Activated CD8-positive, alpha-beta memory T cell treated with anti-CD3 and anti-CD28 coated beads for 36 hours (primary cell): ENCODE measurements around the gene ACTN4. TPM values are rescaled to one million over a fixed set of nuclear protein-coding genes. Genes with fewer than 3 reads are reported as not detected.

ENCODE experiments used
- CTCF ChIA-PET: fragments of 350-600 bp; sonication (Branson Sonifier 250); formaldehyde crosslinking; loops from one replicate; lab custom pipeline; 2021; ENCODE audit warnings: antibody characterized with exemption; lab: Charles Lee
- POLR2A ChIA-PET: fragments of 350-600 bp; sonication (Branson Sonifier 250); formaldehyde crosslinking; loops from one replicate; lab custom pipeline; 2021; ENCODE audit warnings: antibody characterized with exemption; lab: Charles Lee
- total RNA-seq, 2 experiments: library from RNA; stranded (reverse); gene quantifications; one replicate each; pipeline ENCODE4 v1.2.3, GENCODE V29; 2021

ACTN4 gene
- total RNA-seq, 2 experiments from 2014 or later, result 292 to 301 TPM

DNA sequence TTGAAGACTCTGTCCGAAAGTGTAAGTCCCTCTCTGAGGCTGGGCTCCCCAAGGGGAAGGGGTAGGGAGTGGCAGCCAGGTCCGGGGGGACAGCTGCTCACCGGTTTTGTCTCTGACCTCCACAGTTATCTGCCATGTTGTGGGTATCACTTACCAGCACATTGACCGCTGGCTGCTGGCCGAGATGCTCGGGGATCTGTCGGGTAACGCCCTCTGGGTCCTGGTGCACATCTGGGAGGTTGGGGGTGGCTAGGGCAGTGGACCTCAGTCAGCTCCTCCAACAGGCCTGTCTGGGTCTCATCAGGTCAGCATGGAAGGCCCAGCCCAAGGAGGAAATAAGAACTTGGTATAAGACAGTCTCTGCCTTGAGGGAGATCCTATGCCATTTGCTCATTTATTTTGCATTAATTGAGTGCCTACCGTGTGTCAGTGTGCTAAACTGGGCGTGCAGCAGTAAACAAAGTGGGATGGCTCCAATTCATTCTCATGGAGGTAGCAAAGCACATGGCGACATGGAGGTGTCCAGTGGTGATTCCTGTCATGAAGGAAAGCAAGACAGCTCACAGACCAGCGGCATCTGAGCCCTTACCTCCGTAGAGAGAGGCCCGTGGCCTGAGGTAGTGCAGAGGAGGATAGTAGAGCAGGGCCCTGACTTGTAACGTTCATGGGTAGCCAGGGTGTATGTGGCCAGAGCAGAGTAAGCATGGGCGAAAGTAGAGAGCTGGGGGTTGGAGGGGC lies 14.8 kb upstream of the ACTN4 start:
- CTCF ChIA-PET, result interaction anchor here (0.5 to 4.8 kb wide), 3 partner anchors 14 to 117 kb away, joined by 4 to 34 read pairs (median 30); partner anchors contain the start of genes EIF3K and MAP4K1
- POLR2A ChIA-PET, result no interaction called here

- ChIA-PET POLR2A (interaction anchor here (0.6 to 0.8 kb wide), 3 partner anchors 24 to 88 kb away, joined by 3 to 6 read pairs (median 4); no protein-coding TSS in a partner anchor), CTCF (interaction anchor here (0.7 to 4.8 kb wide), 24 partner anchors 10 to 354 kb away, joined by 3 to 34 read pairs (median 6); partner anchors contain the start of genes ACTN4, EIF3K, FAM98C and MAP4K1)
These were observed 12.5 kb upstream of the ACTN4 start for GRCh38 chr19:38634757-38635482.

GRCh38 chr19:38635483-38636399 lies 11.7 kb upstream of the ACTN4 start:
- ChIA-PET CTCF (interaction anchor here (0.7 to 4.8 kb wide), 19 partner anchors 9 to 296 kb away, joined by 3 to 34 read pairs (median 7); partner anchors contain the start of genes ACTN4, EIF3K, FAM98C and MAP4K1), POLR2A (interaction anchor here (0.6 kb wide), 1 partner anchor 75 kb away, joined by 6 read pairs; no protein-coding TSS in a partner anchor)

GRCh38 chr19:38638461-38638860 lies 9.0 kb upstream of the ACTN4 start:
- ChIA-PET CTCF (interaction anchor here (0.7 to 1.1 kb wide), 4 partner anchors 9 to 236 kb away, joined by 3 to 4 read pairs (median 3); partner anchors contain the start of genes ACTN4 and FAM98C), POLR2A (no interaction called here)

DNA sequence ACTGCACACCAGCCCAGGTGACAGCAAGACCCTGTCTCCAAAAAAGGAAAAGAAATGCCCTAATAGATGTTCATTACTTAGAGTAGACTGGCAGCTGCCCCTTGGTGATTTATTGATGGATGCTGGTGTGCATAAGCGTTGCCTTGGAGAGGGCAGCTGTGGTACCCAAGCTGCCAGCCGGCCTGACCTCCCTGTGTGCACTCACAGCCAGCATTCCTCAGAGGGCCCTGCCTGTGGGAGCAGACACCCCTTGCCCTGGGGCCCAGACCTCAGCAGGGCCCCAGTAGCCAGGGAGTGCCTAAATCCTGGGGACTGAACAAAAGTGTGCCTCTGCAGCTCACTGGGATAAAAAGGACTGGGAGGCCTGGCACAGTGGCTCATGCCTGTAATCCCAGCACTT lies 7.8 kb upstream of the ACTN4 start:
- CTCF ChIA-PET, result no interaction called here
- POLR2A ChIA-PET, result no interaction called here

DNA sequence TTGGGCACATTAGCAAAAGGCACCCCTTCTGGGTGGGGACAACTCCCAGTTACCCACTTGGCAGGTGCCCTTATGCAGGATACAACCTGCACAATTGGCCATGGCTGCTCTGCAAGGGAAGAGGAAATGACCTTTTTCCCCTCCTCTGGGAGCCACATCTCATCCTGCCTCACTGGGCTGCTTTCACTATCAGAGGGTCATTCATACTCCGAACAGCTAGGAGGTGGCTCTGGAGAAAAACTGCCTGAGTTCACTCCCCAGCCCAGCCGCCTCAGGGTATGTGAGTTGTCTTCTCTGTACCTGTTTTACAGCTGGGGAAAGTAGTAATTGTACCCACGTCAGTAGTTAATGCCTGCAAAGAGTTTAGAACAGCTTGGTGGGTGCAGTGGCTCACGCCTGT lies 7.1 kb upstream of the ACTN4 start:
- POLR2A ChIA-PET, result no interaction called here
- CTCF ChIA-PET, result no interaction called here

DNA sequence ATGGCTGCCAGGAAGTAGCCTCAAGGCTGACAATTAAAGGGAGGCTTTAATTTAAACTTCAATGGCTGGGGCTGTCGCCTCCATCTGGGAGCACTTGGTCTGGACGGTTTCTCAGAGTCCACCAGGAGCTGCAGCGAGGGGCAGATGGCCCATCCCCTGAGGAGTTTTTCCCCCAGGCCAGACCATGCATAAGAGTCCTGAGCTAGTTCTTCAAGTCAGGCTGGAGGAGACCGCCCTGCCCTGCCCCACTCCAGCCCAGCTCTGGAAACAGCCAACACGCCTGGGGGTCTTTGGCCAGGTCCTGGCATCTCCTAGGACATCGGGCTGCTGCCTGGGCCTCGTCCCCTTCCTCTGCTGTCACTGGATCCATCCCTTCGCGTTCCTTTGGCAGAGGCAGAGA lies 5.3 kb upstream of the ACTN4 start:
- ChIA-PET POLR2A (interaction anchor here (0.6 kb wide), 1 partner anchor 81 kb away, joined by 6 read pairs; no protein-coding TSS in a partner anchor), CTCF (no interaction called here)

GRCh38 chr19:38644719-38645118 lies 2.7 kb upstream of the ACTN4 start:
- ChIA-PET POLR2A (interaction anchor here (0.7 kb wide), 1 partner anchor 43 kb away, joined by 4 read pairs; no protein-coding TSS in a partner anchor), CTCF (interaction anchor here (0.8 to 1.6 kb wide), 2 partner anchors 10 to 242 kb away, joined by 3 to 7 read pairs; partner anchors contain the start of gene FAM98C)

GRCh38 chr19:38647966-38648768 lies 718 bp downstream of the ACTN4 start:
- ChIA-PET CTCF (interaction anchor here (1.0 to 3.5 kb wide), 5 partner anchors 10 to 38 kb away, joined by 3 to 16 read pairs (median 5); partner anchors contain the start of gene EIF3K), POLR2A (interaction anchor here (0.7 to 1.3 kb wide), 5 partner anchors 9 to 312 kb away, joined by 3 to 10 read pairs (median 4); partner anchors contain the start of gene ECH1)

DNA sequence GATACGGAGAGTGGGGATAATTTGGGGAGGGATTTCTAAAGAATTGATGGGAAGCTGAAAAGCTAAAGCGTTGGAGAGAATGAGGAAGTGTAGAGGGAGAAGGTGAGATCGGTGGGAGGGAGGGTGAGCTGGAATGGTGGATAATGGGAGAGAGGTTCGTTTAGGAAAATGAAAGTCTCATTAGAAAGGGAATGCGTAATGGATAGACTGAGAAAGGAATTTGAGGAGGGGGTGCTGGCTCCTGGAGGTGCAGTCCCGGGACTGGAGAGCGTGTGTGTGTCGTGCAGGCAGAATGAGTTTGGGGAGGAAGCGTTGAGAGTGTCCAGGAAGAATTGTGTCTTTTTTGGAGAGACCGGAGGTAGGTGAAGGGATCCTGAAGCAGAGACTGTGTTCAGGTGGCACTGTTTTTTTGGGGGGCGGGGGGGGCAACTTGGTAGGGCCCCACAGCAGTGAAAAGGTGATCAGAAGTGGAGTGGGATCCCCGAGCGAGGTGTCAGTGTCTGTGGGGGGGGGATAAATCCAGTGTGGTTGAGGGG lies 1.4 kb downstream of the ACTN4 start:
- ChIA-PET CTCF (interaction anchor here (0.5 to 3.5 kb wide), 3 partner anchors 12 to 33 kb away, joined by 3 to 16 read pairs (median 5); no protein-coding TSS in a partner anchor), POLR2A (no interaction called here)

- POLR2A ChIA-PET, result no interaction called here
- CTCF ChIA-PET, result interaction anchor here (0.5 to 3.5 kb wide), 3 partner anchors 13 to 34 kb away, joined by 3 to 16 read pairs (median 5); no protein-coding TSS in a partner anchor
These were observed 2.1 kb downstream of the ACTN4 start for GRCh38 chr19:38649305-38650171.

GRCh38 chr19:38650172-38650775 lies 2.8 kb downstream of the ACTN4 start:
- CTCF ChIA-PET, result no interaction called here
- POLR2A ChIA-PET, result no interaction called here

GRCh38 chr19:38650911-38651584 lies 3.6 kb downstream of the ACTN4 start:
- ChIA-PET CTCF (no interaction called here), POLR2A (no interaction called here)

GRCh38 chr19:38653028-38653571 lies 5.7 kb downstream of the ACTN4 start:
- POLR2A ChIA-PET, result interaction anchor here (0.7 kb wide), 1 partner anchor 29 kb away, joined by 3 read pairs; no protein-coding TSS in a partner anchor

GRCh38 chr19:38654628-38655055 lies 7.2 kb downstream of the ACTN4 start:
- CTCF ChIA-PET, result interaction anchor here (1.6 kb wide), 1 partner anchor 16 kb away, joined by 6 read pairs; no protein-coding TSS in a partner anchor
- POLR2A ChIA-PET, result no interaction called here

More at GRCh38 chr19:38653028-38653571, 5.7 kb downstream of the ACTN4 start:
- CTCF ChIA-PET, result interaction anchor here (0.5 to 1.6 kb wide), 2 partner anchors 17 to 331 kb away, joined by 3 to 6 read pairs; no protein-coding TSS in a partner anchor
